RWPE2 (cell line): ENCODE data around the gene CACNA2D4.
A peak's percentile ranks its signal among the peaks of the same experiment; 100 is the strongest.

Source experiments
- ATAC-seq: fragments of 200-7000 bp; cut with Tn5 transposase; 3 replicates; pipeline ENCODE4 v1.9.1; 2021; ENCODE audit warnings: low read depth
- DNase-seq: peaks from one replicate; pipeline ENCODE4 v3.0.0-alpha.2; 2020; ENCODE audit warnings: low spot score
- H3K27ac ChIP-seq: fragments of 450-650 bp; 2 replicates; pipeline ENCODE4 v1.5.1; 2017; ENCODE audit warnings: mild to moderate bottlenecking; ENCODE audit not compliant: poor library complexity, severe bottlenecking
- H3K27me3 ChIP-seq: fragments of 250-450 bp; sonication (Bioruptor Pico); 2 replicates; pipeline ENCODE4 v1.5.1; 2021; ENCODE audit warnings: mild to moderate bottlenecking, moderate library complexity; ENCODE audit not compliant: insufficient read depth, poor library complexity, severe bottlenecking
- H3K36me3 ChIP-seq: fragments of 250-450 bp; sonication (Bioruptor Pico); 2 replicates; pipeline ENCODE4 v1.5.1; 2020; ENCODE audit warnings: low read depth, mild to moderate bottlenecking, moderate library complexity
- H3K4me1 ChIP-seq: fragments of 250-450 bp; sonication (Bioruptor Pico); 2 replicates; pipeline ENCODE4 v1.5.1; 2021; ENCODE audit warnings: mild to moderate bottlenecking, moderate library complexity; ENCODE audit not compliant: insufficient read depth, poor library complexity, severe bottlenecking
- H3K4me3 ChIP-seq: fragments of 250-450 bp; sonication (Bioruptor Pico); 2 replicates; pipeline ENCODE4 v1.5.1; 2021; ENCODE audit warnings: mild to moderate bottlenecking, moderate library complexity; ENCODE audit not compliant: severe bottlenecking
- H3K9me3 ChIP-seq: fragments of 250-450 bp; sonication (Bioruptor Pico); 2 replicates; pipeline ENCODE4 v1.5.1; 2021; ENCODE audit warnings: mild to moderate bottlenecking, moderate library complexity; ENCODE audit not compliant: severe bottlenecking
- TF ChIP-seq, protein P1 (sequence below): fragments of 450-650 bp; IDR thresholded peaks from one replicate; pipeline ENCODE4 v1.5.1; 2017; ENCODE audit warnings: mild to moderate bottlenecking, moderate library complexity; ENCODE audit not compliant: poor library complexity, severe bottlenecking

Gene CACNA2D4

DNA sequence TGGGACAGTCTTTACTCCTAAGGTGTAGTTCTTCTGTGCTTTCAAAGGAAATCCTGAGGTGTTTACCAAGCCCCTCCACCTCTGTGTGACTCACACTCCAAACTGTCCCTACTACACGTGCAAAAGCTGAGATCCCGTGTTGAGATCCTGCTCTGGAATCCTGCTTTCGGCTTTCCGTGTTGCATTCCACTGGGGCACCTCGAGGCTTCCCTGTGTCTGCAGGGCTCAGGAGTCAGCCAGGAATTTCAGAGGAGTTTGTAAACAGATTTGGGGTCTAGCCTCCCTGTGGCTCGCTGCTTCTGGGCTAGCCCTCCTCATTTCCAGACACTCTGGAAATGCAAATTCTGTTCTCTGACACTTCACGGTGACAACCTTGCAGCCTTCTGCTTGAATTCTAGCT, 48.4 kb downstream of the CACNA2D4 start:
- Histone ChIP-seq H3K36me3 (no peaks in the 10 kb centered on the region), H3K4me3 (no peak overlapping the region), H3K9me3 (no peaks in the 10 kb centered on the region), H3K27me3 (peaks cover 37% of the 10 kb centered on the region), H3K27ac (no peak overlapping the region), H3K4me1 (no peaks in the 10 kb centered on the region)
- DNase-seq (peak; percentile 19), ATAC-seq (no peak)
- TF ChIP-seq, protein P1, sequence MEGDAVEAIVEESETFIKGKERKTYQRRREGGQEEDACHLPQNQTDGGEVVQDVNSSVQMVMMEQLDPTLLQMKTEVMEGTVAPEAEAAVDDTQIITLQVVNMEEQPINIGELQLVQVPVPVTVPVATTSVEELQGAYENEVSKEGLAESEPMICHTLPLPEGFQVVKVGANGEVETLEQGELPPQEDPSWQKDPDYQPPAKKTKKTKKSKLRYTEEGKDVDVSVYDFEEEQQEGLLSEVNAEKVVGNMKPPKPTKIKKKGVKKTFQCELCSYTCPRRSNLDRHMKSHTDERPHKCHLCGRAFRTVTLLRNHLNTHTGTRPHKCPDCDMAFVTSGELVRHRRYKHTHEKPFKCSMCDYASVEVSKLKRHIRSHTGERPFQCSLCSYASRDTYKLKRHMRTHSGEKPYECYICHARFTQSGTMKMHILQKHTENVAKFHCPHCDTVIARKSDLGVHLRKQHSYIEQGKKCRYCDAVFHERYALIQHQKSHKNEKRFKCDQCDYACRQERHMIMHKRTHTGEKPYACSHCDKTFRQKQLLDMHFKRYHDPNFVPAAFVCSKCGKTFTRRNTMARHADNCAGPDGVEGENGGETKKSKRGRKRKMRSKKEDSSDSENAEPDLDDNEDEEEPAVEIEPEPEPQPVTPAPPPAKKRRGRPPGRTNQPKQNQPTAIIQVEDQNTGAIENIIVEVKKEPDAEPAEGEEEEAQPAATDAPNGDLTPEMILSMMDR: no peak

DNA sequence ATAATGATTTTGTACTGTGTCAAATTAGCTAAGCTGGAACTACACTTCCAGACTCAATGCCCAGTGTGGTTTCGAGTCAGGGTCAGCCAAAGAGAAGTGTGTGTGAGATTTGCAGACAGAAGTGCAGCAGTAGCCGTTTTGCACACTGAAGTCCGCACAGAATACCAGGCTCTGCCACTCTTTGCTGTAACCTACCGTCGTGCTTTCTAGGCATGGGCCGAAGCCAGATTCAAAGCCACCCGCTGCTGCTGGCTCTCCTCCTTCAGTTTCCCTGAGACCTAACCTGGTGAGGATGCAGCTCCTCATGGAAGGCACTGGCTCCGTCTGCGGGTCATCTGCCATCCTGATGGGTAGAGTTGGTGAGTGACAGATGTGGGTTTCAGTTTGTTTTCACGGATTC, 49.3 kb downstream of the CACNA2D4 start:
- Histone ChIP-seq H3K4me3 (no peak overlapping the region), H3K9me3 (no peaks in the 10 kb centered on the region), H3K27ac (no peak overlapping the region), H3K27me3 (peaks cover 30% of the 10 kb centered on the region), H3K4me1 (no peaks in the 10 kb centered on the region), H3K36me3 (no peaks in the 10 kb centered on the region)
- DNase-seq: no peak
- TF ChIP-seq, protein P1: no peak
- ATAC-seq: no peak

DNA sequence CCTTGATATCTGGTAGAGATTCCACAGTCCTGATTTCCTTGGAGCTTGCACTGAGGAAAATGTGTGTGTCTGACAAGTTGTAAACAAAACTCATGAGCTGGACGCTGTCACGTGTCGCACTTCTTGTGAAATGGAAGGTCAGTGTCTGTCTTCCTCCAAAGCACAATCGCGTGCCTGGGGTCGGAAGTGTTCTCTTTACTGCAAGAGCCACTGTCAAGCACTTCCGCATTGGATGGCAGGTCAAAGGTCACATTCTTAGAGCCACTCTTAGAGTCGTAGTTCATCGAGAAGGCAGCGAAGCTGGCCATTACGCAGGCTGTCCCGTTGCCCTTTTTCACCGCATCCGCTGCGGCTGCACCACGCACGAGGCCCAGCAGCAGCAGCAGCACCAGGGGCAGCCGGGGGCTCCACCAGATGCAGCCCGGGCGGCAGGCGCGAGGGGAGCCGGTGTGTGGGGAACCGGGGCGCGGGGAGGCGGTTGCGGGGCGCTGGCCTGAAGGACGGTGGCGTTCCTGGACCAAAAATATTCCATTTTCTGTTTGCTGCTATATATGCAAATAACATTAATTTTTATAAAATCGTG, 53.1 kb downstream of the CACNA2D4 start:
- DNase-seq (peak; percentile 48), ATAC-seq (no peak)
- H3K9me3 ChIP-seq: no peaks in the 10 kb centered on the region
- H3K4me1 ChIP-seq: no peaks in the 10 kb centered on the region
- no peak overlapping the region for H3K4me3 ChIP-seq
- TF ChIP-seq, protein P1: no peak
- H3K36me3 ChIP-seq: no peaks in the 10 kb centered on the region
- H3K27ac ChIP-seq: no peak overlapping the region
- H3K27me3 ChIP-seq: peaks cover 44% of the 10 kb centered on the region

DNA sequence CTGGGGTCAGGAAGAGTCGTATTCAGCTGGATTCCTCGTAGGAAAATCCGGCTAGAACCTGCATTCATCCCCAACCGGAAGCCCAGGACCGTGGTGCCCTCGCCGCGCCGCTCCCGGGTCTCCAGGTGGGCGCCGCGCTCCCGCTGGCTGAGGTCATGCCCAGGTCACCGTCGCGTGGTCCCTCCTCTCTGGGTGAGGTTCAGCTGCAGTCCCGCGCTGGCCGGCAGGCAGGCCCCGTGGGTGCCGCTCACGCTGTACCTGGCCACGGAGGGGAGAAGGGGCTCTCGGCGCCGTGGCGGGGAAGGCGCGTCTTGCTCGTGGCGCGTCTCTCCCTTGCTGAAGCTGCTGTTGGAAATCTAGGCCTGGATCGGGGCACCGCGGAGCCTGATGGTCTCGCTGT, 53.6 kb downstream of the CACNA2D4 start:
- Histone ChIP-seq H3K4me3 (no peak overlapping the region), H3K9me3 (no peaks in the 10 kb centered on the region), H3K27ac (no peak overlapping the region), H3K4me1 (no peaks in the 10 kb centered on the region), H3K36me3 (no peaks in the 10 kb centered on the region), H3K27me3 (peaks cover 44% of the 10 kb centered on the region)
- DNase-seq (peak; percentile 65), ATAC-seq (no peak)
- TF ChIP-seq, protein P1: no peak

DNA sequence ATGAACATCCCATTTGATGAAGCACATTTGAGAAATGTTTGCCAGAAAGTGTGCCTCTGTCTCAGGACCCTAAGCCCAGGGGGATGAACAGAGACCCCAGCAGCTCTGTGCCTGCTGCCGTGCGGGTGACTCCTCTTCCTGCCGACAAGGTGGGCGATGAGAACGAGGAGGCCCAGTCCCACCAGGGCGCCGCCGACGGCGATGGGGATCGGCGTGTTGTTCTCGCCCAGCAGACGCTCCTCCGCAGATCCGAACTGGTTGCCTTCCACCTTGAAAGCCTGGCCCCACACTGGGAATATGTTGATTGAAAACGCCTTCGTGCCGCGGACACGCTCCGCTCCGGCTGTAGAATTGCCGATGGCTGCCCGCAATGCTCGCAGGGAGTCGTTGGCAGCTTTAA, 54.0 kb downstream of the CACNA2D4 start:
- no peak overlapping the region for H3K4me3 ChIP-seq
- H3K27ac ChIP-seq: no peak overlapping the region
- no peak for ATAC-seq
- H3K9me3 ChIP-seq: no peaks in the 10 kb centered on the region
- H3K27me3 ChIP-seq: peaks cover 48% of the 10 kb centered on the region
- no peaks in the 10 kb centered on the region for H3K36me3 ChIP-seq
- TF ChIP-seq, protein P1: no peak
- no peaks in the 10 kb centered on the region for H3K4me1 ChIP-seq
- DNase-seq: peak; percentile 70
